Caco-2 (cell line): Measurements from ENCODE around the gene CLIC4. TPM values are rescaled to one million over a fixed set of nuclear protein-coding genes. Genes with fewer than 3 reads are reported as not detected.

Experiments used
- BruUV-seq: library from RNA; stranded (reverse); fragments of 400-500 nt; replicated peaks from 2 replicates; lab custom pipeline; 2021; lab: Mats Ljungman, UMichigan
- CTCF ChIA-PET: fragments of 300-600 bp; sonication (Branson Sonifier 250); formaldehyde crosslinking; loops from one replicate; lab custom pipeline; 2022; ENCODE audit warnings: antibody characterized with exemption; lab: Charles Lee
- POLR2A ChIA-PET: fragments of 300-600 bp; sonication (Branson Sonifier 250); formaldehyde crosslinking; loops from one replicate; lab custom pipeline; 2022; ENCODE audit warnings: antibody characterized with exemption; lab: Charles Lee
- DNase-seq, 2 experiments: peaks; one replicate each; pipeline versions ENCODE4 v3.0.0 to v3.0.0-alpha.2; 2020 to 2022
- H3K27me3 ChIP-seq: replicated peaks from 2 replicates; pipeline ENCODE4 v1.6.0; 2011; ENCODE audit warnings: low read length; ENCODE audit not compliant: control insufficient read depth, insufficient read depth
- H3K36me3 ChIP-seq: 2 replicates; pipeline ENCODE4 v1.5.1; 2011; ENCODE audit warnings: low read length; ENCODE audit not compliant: control insufficient read depth, insufficient read depth
- H3K4me1 ChIP-seq: fragments of 250-450 bp; sonication (Bioruptor Pico); 2 replicates; pipeline ENCODE4 v1.5.1; 2020; ENCODE audit warnings: mild to moderate bottlenecking
- H3K4me3 ChIP-seq: 2 replicates; pipeline ENCODE4 v1.5.1; 2011; ENCODE audit warnings: low read depth, mild to moderate bottlenecking, control low read depth, low read length
- H3K9me3 ChIP-seq: fragments of 250-450 bp; sonication (Bioruptor Pico); 2 replicates; pipeline ENCODE4 v1.5.1; 2020; ENCODE audit warnings: mild to moderate bottlenecking, moderate library complexity
- H3K27ac Mint-ChIP-seq: one replicate; pipeline ENCODE4 v1.8.0; 2022; ENCODE audit warnings: mixed read lengths; ENCODE audit not compliant: unreplicated experiment
- H3K27me3 Mint-ChIP-seq: one replicate; pipeline ENCODE4 v1.8.0; 2022; ENCODE audit warnings: mixed read lengths; ENCODE audit not compliant: insufficient read depth, unreplicated experiment
- H3K36me3 Mint-ChIP-seq: one replicate; pipeline ENCODE4 v1.8.0; 2022; ENCODE audit warnings: mild to moderate bottlenecking, mixed read lengths; ENCODE audit not compliant: insufficient read depth, unreplicated experiment
- H3K4me1 Mint-ChIP-seq: one replicate; pipeline ENCODE4 v1.8.0; 2022; ENCODE audit warnings: low read depth, mixed read lengths; ENCODE audit not compliant: unreplicated experiment
- H3K4me3 Mint-ChIP-seq: one replicate; pipeline ENCODE4 v1.8.0; 2022; ENCODE audit warnings: mild to moderate bottlenecking, moderate library complexity, mixed read lengths; ENCODE audit not compliant: unreplicated experiment
- H3K9me3 Mint-ChIP-seq: one replicate; pipeline ENCODE4 v1.8.0; 2022; ENCODE audit warnings: mixed read lengths; ENCODE audit not compliant: unreplicated experiment
- CTCF ChIP-seq, 2 experiments: fragments of 200-600 bp in 1 of 2; IDR thresholded peaks; 1 replicate in 1 of 2; 2 replicates in 1 of 2; pipeline versions ENCODE4 v1.5.1 to v1.8.0; 2011 to 2022; ENCODE audit warnings: antibody characterized with exemption in 1 of 2, control low read depth in 1 of 2, inconsistent platforms in 1 of 2, low read depth in 1 of 2, low read length in 1 of 2, mild to moderate bottlenecking in 1 of 2, moderate library complexity in 1 of 2; ENCODE audit not compliant: insufficient read depth in 1 of 2, severe bottlenecking in 1 of 2, unreplicated experiment in 1 of 2
- intact Hi-C: fragments of 100-400 bp; cut with micrococcal nuclease; formaldehyde crosslinking; loops from one replicate; pipeline ENCODE4 v1.10.0; 2022; ENCODE audit not compliant: unreplicated experiment
- total RNA-seq: library from RNA; stranded (reverse); gene quantifications from 2 replicates; pipeline ENCODE4 v1.2.3, GENCODE V29; 2022

The CLIC4 gene
- total RNA-seq, 1 experiment from 2014 or later, result 140 TPM

DNA sequence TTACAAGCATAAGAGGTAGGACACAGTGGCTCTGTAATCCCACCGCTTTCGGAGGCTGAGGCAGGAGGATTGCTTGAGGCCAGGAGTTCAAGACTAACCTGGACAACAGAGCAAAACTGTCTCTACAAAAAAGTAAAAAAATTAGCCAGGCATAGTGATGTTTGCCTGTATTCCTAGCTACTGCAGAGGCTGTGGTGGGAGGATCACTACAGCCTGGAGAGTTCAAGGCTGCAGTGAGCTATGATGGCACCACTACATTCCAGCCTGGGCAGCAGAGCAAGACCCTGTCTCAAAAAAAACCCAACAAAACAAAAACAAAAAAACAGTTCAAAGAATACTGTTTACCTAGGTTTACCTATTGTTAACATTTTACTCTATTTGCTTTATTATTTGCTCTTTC, 37.4 kb downstream of the CLIC4 start:
- no peak for TF ChIP-seq CTCF (IDR thresholded peaks at IDR 0.05; ENCODE audit: insufficient read depth in 1 of 2, low read depth in 1 of 2, low read length in 1 of 2, severe bottlenecking in 1 of 2, unreplicated experiment in 1 of 2)
- Mint-ChIP-seq H3K9me3 (no peaks in the 10 kb centered on the region), H3K27ac (no peak overlapping the region), H3K4me3 (no peak overlapping the region), H3K4me1 (peaks cover 7% of the 10 kb centered on the region), H3K27me3 (no peaks in the 10 kb centered on the region), H3K36me3 (no peaks in the 10 kb centered on the region)
- POLR2A ChIA-PET, result no interaction called here
- no peak overlapping the region for H3K4me3 ChIP-seq
- H3K27me3 ChIP-seq, result no peaks in the 10 kb centered on the region
- 0 out of 2 replicates have a peak, but pooled peaks cover 4% of the 10 kb centered on the region for H3K4me1 ChIP-seq
- CTCF ChIA-PET, result no interaction called here
- intact Hi-C loops, result no loop called here
- no peaks in the 10 kb centered on the region for H3K36me3 ChIP-seq
- no peaks in the 10 kb centered on the region for H3K9me3 ChIP-seq
- BruUV-seq, result no TSS peak
- DNase-seq, result no peak

DNA sequence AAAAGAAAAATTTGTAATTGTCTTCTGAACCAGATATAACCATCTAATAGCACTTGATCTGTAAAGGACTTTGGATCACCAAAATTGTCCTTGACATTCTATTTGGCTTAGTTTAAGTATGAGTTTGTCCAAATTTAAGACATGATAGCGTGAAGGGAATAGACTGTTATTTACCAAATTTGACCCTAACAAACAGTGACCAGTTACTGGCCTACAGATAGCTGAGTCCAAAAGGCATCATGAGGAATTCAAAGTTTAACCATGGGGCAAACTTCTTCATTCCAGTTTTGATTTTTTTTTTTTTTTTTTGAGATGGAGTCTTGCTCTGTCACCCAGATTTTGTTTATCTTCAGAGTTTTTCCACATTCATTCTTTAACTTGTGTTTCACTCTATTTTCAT, 38.5 kb downstream of the CLIC4 start:
- POLR2A ChIA-PET, result no interaction called here

DNA sequence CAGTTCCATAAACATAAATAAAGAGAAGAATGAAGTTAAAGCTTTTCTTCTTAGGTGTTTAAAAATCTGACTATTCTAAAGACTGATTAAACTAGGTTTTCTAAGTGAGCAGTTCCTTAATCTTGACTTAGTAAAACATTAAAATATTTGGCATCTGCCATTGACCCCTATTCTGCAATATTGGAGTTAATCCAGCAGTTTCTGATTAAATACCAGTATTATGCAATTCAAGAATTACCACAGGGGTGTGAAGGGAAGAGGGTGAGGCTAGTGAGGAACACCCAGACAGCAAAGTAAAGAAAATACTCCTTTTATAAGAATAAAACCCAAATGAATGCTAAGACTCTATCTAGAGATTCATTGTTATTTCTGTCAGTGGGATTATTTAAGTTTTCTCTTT, 40.9 kb downstream of the CLIC4 start:
- DNase-seq, result no peak
- H3K27ac Mint-ChIP-seq, result no peak overlapping the region
- H3K9me3 ChIP-seq, result no peaks in the 10 kb centered on the region
- ChIA-PET CTCF (no interaction called here), POLR2A (no interaction called here)
- no peaks in the 10 kb centered on the region for H3K36me3 Mint-ChIP-seq
- no TSS peak for BruUV-seq
- no peaks in the 10 kb centered on the region for H3K36me3 ChIP-seq
- H3K27me3 Mint-ChIP-seq, result no peaks in the 10 kb centered on the region
- H3K4me3 ChIP-seq, result no peak overlapping the region
- no peaks in the 10 kb centered on the region for H3K27me3 ChIP-seq
- no peaks in the 10 kb centered on the region for H3K4me1 Mint-ChIP-seq
- intact Hi-C loops, result no loop called here
- 0 out of 2 replicates have a peak, but pooled peaks cover 4% of the 10 kb centered on the region for H3K4me1 ChIP-seq
- no peak overlapping the region for H3K4me3 Mint-ChIP-seq
- H3K9me3 Mint-ChIP-seq, result no peaks in the 10 kb centered on the region
- TF ChIP-seq CTCF (IDR thresholded peaks at IDR 0.05; ENCODE audit: insufficient read depth in 1 of 2, low read depth in 1 of 2, low read length in 1 of 2, severe bottlenecking in 1 of 2, unreplicated experiment in 1 of 2), result no peak

More for the DNA sequence above, 38.5 kb downstream of the CLIC4 start:
- H3K4me3 ChIP-seq, result no peak overlapping the region
- no peaks in the 10 kb centered on the region for H3K9me3 ChIP-seq
- no peak overlapping the region for H3K27ac Mint-ChIP-seq
- H3K36me3 ChIP-seq, result no peaks in the 10 kb centered on the region
- H3K36me3 Mint-ChIP-seq, result no peaks in the 10 kb centered on the region
- CTCF ChIA-PET, result no interaction called here
- no peak for TF ChIP-seq CTCF (IDR thresholded peaks at IDR 0.05; ENCODE audit: insufficient read depth in 1 of 2, low read depth in 1 of 2, low read length in 1 of 2, severe bottlenecking in 1 of 2, unreplicated experiment in 1 of 2)
- H3K4me1 Mint-ChIP-seq, result peaks cover 7% of the 10 kb centered on the region
- H3K4me3 Mint-ChIP-seq, result no peak overlapping the region
- BruUV-seq, result no TSS peak
- H3K4me1 ChIP-seq, result 0 out of 2 replicates have a peak, but pooled peaks cover 4% of the 10 kb centered on the region
- no peaks in the 10 kb centered on the region for H3K9me3 Mint-ChIP-seq
- H3K27me3 Mint-ChIP-seq, result no peaks in the 10 kb centered on the region
- no peak for DNase-seq
- intact Hi-C loops, result no loop called here
- no peaks in the 10 kb centered on the region for H3K27me3 ChIP-seq
